GM12865 (cell line): Measurements from ENCODE around the gene EXOG.

Experiments
- DNase-seq: peaks from one replicate; pipeline ENCODE4 v3.0.0; 2010; ENCODE audit warnings: low read depth
- H3K4me3 ChIP-seq: 2 replicates; pipeline ENCODE4 v1.5.1; 2011; ENCODE audit warnings: mild to moderate bottlenecking, low read depth, low read length, control low read depth
- TF ChIP-seq, protein P1 (sequence below): IDR thresholded peaks from 2 replicates; pipeline ENCODE4 v1.5.1; 2011; ENCODE audit warnings: low read length, control low read depth, low read depth, inconsistent platforms; ENCODE audit not compliant: insufficient read depth; ENCODE audit errors: missing control alignments

Gene EXOG

DNA sequence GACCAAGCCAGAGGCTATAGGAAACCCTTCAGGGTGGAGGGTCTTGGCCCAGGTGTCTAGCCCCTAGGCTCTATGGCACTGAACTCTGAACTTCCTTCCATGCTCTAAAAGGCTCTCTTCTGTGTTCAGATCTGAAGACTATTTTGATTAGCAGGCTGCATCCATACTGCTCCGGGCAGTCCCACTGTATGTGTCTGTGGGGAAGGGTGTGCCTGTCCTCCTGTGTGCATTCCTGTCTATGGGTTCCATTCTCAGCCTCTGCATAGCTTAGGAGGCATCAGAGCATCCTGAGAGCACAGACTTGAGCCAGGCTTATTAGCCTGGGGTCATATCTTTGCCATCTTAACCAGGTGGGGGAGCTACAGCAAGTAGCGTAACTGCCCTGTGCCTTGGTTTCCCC lies 38.0 kb downstream of the EXOG start:
- no peak for DNase-seq
- H3K4me3 ChIP-seq: no peak overlapping the region
- TF ChIP-seq, protein P1, sequence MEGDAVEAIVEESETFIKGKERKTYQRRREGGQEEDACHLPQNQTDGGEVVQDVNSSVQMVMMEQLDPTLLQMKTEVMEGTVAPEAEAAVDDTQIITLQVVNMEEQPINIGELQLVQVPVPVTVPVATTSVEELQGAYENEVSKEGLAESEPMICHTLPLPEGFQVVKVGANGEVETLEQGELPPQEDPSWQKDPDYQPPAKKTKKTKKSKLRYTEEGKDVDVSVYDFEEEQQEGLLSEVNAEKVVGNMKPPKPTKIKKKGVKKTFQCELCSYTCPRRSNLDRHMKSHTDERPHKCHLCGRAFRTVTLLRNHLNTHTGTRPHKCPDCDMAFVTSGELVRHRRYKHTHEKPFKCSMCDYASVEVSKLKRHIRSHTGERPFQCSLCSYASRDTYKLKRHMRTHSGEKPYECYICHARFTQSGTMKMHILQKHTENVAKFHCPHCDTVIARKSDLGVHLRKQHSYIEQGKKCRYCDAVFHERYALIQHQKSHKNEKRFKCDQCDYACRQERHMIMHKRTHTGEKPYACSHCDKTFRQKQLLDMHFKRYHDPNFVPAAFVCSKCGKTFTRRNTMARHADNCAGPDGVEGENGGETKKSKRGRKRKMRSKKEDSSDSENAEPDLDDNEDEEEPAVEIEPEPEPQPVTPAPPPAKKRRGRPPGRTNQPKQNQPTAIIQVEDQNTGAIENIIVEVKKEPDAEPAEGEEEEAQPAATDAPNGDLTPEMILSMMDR: no peak

DNA sequence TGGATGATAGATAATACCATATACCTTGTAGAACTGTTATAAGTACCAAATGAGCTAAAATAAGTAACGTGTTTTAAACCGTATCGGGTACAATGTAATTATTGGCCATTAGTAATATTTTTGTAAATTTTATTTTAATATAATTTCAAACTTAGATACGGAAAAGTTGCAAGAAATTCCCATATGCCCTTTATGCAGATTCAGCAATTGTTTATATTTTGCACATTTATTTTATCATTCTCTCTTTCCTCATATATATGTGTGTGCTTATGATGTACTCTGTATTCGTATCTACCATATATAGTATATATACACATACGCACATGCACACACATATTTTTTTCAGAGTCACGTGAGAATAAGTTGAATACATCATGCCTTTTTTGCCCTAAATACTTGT lies 38.5 kb downstream of the EXOG start:
- no peak for DNase-seq
- no peak overlapping the region for H3K4me3 ChIP-seq
- TF ChIP-seq, protein P1: no peak

GRCh38 chr3:38536671-38537070 lies 40.5 kb downstream of the EXOG start:
- no peak overlapping the region for H3K4me3 ChIP-seq
- TF ChIP-seq, protein P1: no peak
- DNase-seq: no peak

GRCh38 chr3:38538773-38539353 lies 42.7 kb downstream of the EXOG start:
- TF ChIP-seq, protein P1: no peak
- DNase-seq: no peak

DNA sequence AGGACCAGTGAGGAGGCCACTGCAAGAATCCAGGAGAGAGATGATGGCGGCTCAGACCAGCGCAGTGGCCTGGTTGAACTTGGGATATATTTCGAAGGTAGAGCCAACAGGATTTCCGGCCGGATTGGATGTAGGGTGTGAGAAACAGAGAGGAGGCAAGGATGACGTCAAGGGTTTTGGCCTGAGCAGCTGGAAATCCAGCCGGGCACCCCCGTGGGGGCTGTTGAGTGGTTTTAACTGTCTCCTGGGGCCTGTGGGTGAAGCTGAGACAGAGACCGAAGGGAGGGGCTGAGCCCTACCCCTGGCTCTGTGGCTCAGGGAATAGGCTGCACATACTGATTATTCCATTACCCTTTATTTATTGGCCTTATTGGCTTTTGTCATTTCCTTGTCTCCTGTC lies 45.7 kb downstream of the EXOG start:
- DNase-seq: no peak
- no peak overlapping the region for H3K4me3 ChIP-seq
- TF ChIP-seq, protein P1: no peak

More at GRCh38 chr3:38538773-38539353, 42.7 kb downstream of the EXOG start:
- H3K4me3 ChIP-seq: no peak overlapping the region

DNA sequence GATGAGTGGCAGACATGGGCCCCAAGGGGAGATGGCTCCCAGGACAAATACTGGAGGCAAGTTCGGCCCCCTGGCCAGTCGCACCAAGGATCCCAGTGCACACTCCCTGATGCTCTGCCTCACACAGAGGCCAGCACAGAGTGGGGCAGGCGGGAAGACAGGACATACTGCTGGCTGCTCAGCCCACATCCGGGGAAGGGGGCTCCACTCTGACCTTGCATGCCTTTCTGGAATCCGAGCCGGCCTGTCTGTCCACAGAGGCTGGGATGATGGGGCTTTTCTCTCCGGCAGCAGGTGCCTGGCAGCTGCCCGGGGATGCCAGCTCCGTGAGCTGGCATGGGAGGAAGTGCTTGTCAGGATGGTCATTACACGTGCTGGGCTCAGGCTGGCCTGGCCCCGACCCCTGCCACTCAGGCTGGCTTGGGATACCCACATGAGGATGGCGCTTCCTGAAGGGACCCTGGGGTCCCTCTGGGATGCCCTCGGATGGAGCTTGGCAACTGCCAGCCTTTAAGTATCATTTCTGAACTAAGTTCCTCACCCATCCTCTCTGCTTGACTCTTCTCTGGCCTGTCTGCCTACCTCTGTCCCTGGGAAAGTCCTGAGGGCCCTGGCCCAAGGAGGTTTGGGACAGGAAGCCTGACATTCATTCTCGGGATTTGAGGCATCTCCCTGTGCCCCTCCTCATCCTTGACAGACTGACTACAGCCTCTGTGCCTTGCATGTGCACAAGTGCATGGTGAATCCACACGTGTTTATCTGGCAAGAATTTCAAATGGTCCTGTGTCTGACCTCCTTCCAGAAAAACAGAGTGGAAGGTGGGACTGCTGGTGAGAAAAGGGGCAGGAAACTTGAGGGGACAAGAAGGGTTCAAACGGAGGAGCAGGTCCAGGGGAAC lies 46.5 kb downstream of the EXOG start:
- no peak overlapping the region for H3K4me3 ChIP-seq
- TF ChIP-seq, protein P1: no peak
- no peak for DNase-seq
